Tibial nerve (tissue), 3 donors: ENCODE results near the gene PLLP.

Experiments
- CTCF ChIP-seq, 5 experiments: fragments of 200-600 bp in 3 of 5; fragments of 450-650 bp in 2 of 5; sonication (generic) in 3 of 5; IDR thresholded peaks; one replicate each; pipeline ENCODE4 v1.5.1; 2016 to 2019; ENCODE audit warnings: antibody characterized with exemption in 5 of 5, mild to moderate bottlenecking in 3 of 5, moderate library complexity in 2 of 5
- POLR2A ChIP-seq, 2 donors: fragments of 450-650 bp; IDR thresholded peaks; one replicate each; pipeline ENCODE4 v1.6.1; 2017; ENCODE audit warnings: antibody characterized with exemption in 2 of 2, mild to moderate bottlenecking in 2 of 2, moderate library complexity in 2 of 2

- TF ChIP-seq CTCF (IDR thresholded peaks at IDR 0.05) = no peak
- no peak for TF ChIP-seq POLR2A (IDR thresholded peaks at IDR 0.05)
Measured at GRCh38 chr16:57310801-57311200, 26.3 kb upstream of the PLLP start.
